A549 (cell line): ENCODE data around the gene CDH11. TPM values are rescaled to one million over a fixed set of nuclear protein-coding genes. Genes with fewer than 3 reads are reported as not detected.

Experiments used
- ATAC-seq, 2 experiments: fragments of 200-7000 bp in 1 of 2; fragments of >200 bp in 1 of 2; cut with Nextera tagmentation in 1 of 2; cut with Tn5 transposase in 1 of 2; 3 replicates each; pipeline versions ENCODE4 v1.8.0 to v1.9.1; 2018 to 2020; ENCODE audit warnings: mild to moderate bottlenecking in 1 of 2, moderate library complexity in 1 of 2
- CTCF ChIA-PET: fragments of 300-600 bp; sonication (Branson Sonifier 250); formaldehyde crosslinking; extraction: SDS; loops from one replicate; lab custom pipeline; 2021; ENCODE audit warnings: antibody characterized with exemption, inconsistent platforms; lab: Yijun Ruan, JAX
- POLR2A ChIA-PET: fragments of 350-600 bp; formaldehyde crosslinking; extraction: SDS; loops from one replicate; lab custom pipeline; 2021; ENCODE audit warnings: antibody characterized with exemption, inconsistent platforms; lab: Yijun Ruan, JAX
- DNase-seq, 2 experiments: peaks; one replicate each; pipeline versions ENCODE4 v3.0.0 to v3.0.0-alpha.2; 2011 to 2016; ENCODE audit warnings: low read depth in 1 of 2, low spot score in 1 of 2
- FAIRE-seq: peaks from 2 replicates; lab custom pipeline; 2011; peaks lifted over from hg19 to GRCh38; lab: Jason Lieb, UNC
- H3K27ac ChIP-seq, 2 experiments: fragments of >200 bp; sonication (Bioruptor Twin); formaldehyde crosslinking; 3 replicates each; pipeline ENCODE4 v1.5.1; 2016 to 2017
- H3K4me1 ChIP-seq: fragments of >200 bp; sonication (Bioruptor Twin); formaldehyde crosslinking; 3 replicates; pipeline ENCODE4 v1.6.1; 2016
- H3K4me2 ChIP-seq: fragments of >200 bp; sonication (Bioruptor Twin); formaldehyde crosslinking; 3 replicates; pipeline ENCODE4 v1.6.1; 2016
- H3K4me3 ChIP-seq: fragments of >200 bp; sonication (Bioruptor Twin); formaldehyde crosslinking; 3 replicates; pipeline ENCODE4 v1.5.1; 2016
- H3K9me3 ChIP-seq: fragments of >200 bp; sonication (Bioruptor Twin); formaldehyde crosslinking; 3 replicates; pipeline ENCODE4 v1.6.1; 2016
- CBX2 ChIP-seq: fragments of 200-600 bp; sonication (generic); IDR thresholded peaks from 2 replicates; pipeline ENCODE4 v1.6.1; 2016; ENCODE audit warnings: low read depth, mild to moderate bottlenecking, borderline replicate concordance
- EHF ChIP-seq: fragments of 250-450 bp; sonication (Bioruptor Pico); IDR thresholded peaks from 2 replicates; pipeline ENCODE4 v1.5.0; 2020; ENCODE audit warnings: mild to moderate bottlenecking
- GATA3 ChIP-seq: IDR thresholded peaks from 2 replicates; pipeline ENCODE4 v1.6.1; 2012; ENCODE audit warnings: borderline replicate concordance
- HMGXB4 ChIP-seq: fragments of 250-450 bp; sonication (Bioruptor Pico); IDR thresholded peaks from 2 replicates; pipeline ENCODE4 v1.5.0; 2021; ENCODE audit warnings: mild to moderate bottlenecking, moderate library complexity, borderline replicate concordance
- HOXB5 ChIP-seq: fragments of 250-450 bp; sonication (Bioruptor Pico); IDR thresholded peaks from 2 replicates; pipeline ENCODE4 v1.5.0; 2020; ENCODE audit warnings: mild to moderate bottlenecking, moderate library complexity
- JUN ChIP-seq, 2 experiments: fragments of >200 bp; sonication (Bioruptor Twin); formaldehyde crosslinking; IDR thresholded peaks; 2 replicates in 1 of 2; 3 replicates in 1 of 2; pipeline ENCODE4 v1.6.1; 2016 to 2017
- JUNB ChIP-seq: fragments of >200 bp; sonication (Bioruptor Twin); formaldehyde crosslinking; IDR thresholded peaks from 2 replicates; pipeline ENCODE4 v1.6.1; 2016
- MAFK ChIP-seq: fragments of 450-650 bp; IDR thresholded peaks from 2 replicates; pipeline ENCODE4 v1.6.1; 2014; ENCODE audit not compliant: partially characterized antibody
- NPAS2 ChIP-seq: fragments of 250-450 bp; sonication (Bioruptor Pico); IDR thresholded peaks from 2 replicates; pipeline ENCODE4 v1.8.0; 2022; ENCODE audit warnings: mild to moderate bottlenecking, moderate library complexity, borderline replicate concordance
- PBX3 ChIP-seq: IDR thresholded peaks from 2 replicates; pipeline ENCODE4 v1.6.1; 2012
- PHF8 ChIP-seq: fragments of 200-600 bp; sonication (generic); IDR thresholded peaks from 2 replicates; pipeline ENCODE4 v1.6.1; 2016; ENCODE audit warnings: low read depth, mild to moderate bottlenecking, antibody characterized with exemption, moderate library complexity, borderline replicate concordance
- POLR2AphosphoS2 ChIP-seq: conservative IDR thresholded peaks from 2 replicates; pipeline ENCODE4 v1.6.1; 2012; ENCODE audit warnings: low read length, improper control_type of control experiment, inconsistent platforms
- RCOR1 ChIP-seq: fragments of 150-350 bp; IDR thresholded peaks from 2 replicates; pipeline ENCODE4 v1.6.1; 2014; ENCODE audit warnings: antibody characterized with exemption, low read length, low read depth
- REST ChIP-seq: fragments of 200-600 bp; sonication (generic); IDR thresholded peaks from 2 replicates; pipeline ENCODE4 v1.6.1; 2016; ENCODE audit warnings: antibody characterized with exemption, mild to moderate bottlenecking, moderate library complexity
- ZNF302 ChIP-seq: fragments of 250-450 bp; sonication (Bioruptor Pico); IDR thresholded peaks from 2 replicates; pipeline ENCODE4 v1.9.0; 2021; ENCODE audit warnings: inconsistent platforms, mild to moderate bottlenecking, moderate library complexity
- WGBS: methylation state at CpG from one replicate; pipeline ENCODE4 v1.1.6; 2017; ENCODE audit errors: missing lambda C conversion rate; 5-methylcytosine and 5-hydroxymethylcytosine counted together
- polyA plus RNA-seq, 4 experiments: library from polyadenylated mRNA; depleted of rRNA in 3 of 4; stranded (reverse); fragments of >200 nt; fragmentation: RNase III in 1 of 4; extraction: RNeasy Plus Mini Kit Qiagen cat#74134 plus additional on column Dnase treatment in 1 of 4; gene quantifications; 2 replicates in 3 of 4; 3 replicates in 1 of 4; pipeline ENCODE4 v1.2.3, GENCODE V29; 2011 to 2017

CDH11 gene
- polyA plus RNA-seq, 2 of the 4 experiments (the other 2 are of a cell fraction), result 0.72 to 1.1 TPM

- TF ChIP-seq EHF (CRISPR knock-in tag), result no peak
- TF ChIP-seq HMGXB4 (CRISPR knock-in tag), result no peak
- TF ChIP-seq NPAS2 (CRISPR knock-in tag), result no peak
- no peak for TF ChIP-seq RCOR1
- TF ChIP-seq POLR2AphosphoS2, result no peak
Observed at GRCh38 chr16:65062736-65063583, 58.9 kb downstream of the CDH11 start (continued).

- CTCF ChIA-PET, result no interaction called here
- POLR2A ChIA-PET, result no interaction called here
- no peaks in the 10 kb centered on the region for H3K4me1 ChIP-seq
- H3K4me3 ChIP-seq, result no peak overlapping the region
- DNase-seq (no peak), FAIRE-seq (no peak), ATAC-seq (no peak)
- 22% methylated on average over 5 of the region's 5 CpGs for WGBS
- no peak for TF ChIP-seq HOXB5 (CRISPR knock-in tag)
- no peak for TF ChIP-seq MAFK
- no peak for TF ChIP-seq ZNF302 (CRISPR knock-in tag)
- TF ChIP-seq JUNB, result no peak
- TF ChIP-seq PBX3, result no peak
- no peak for TF ChIP-seq HMGXB4 (CRISPR knock-in tag)
- TF ChIP-seq PHF8, result no peak
- TF ChIP-seq CBX2, result no peak
- no peak for TF ChIP-seq REST
- no peak for TF ChIP-seq GATA3
- no peak for TF ChIP-seq JUN (IDR thresholded peaks at IDR 0.05)
- no peak overlapping the region for H3K4me2 ChIP-seq
- H3K27ac ChIP-seq, result no peak overlapping the region
- no peaks in the 10 kb centered on the region for H3K9me3 ChIP-seq
Observed at GRCh38 chr16:65061935-65062518, 59.8 kb downstream of the CDH11 start.
